Mesodermal cell (in vitro differentiated cells): ENCODE measurements around the gene COG6.

Experiments
- H3K27ac ChIP-seq: 2 replicates; pipeline ENCODE4 v1.7.0; 2013; ENCODE audit warnings: mild to moderate bottlenecking, low read depth, low read length, moderate library complexity; ENCODE audit not compliant: severe bottlenecking
- H3K36me3 ChIP-seq: 2 replicates; pipeline ENCODE4 v1.7.1; 2013; ENCODE audit warnings: mild to moderate bottlenecking, low read length, moderate library complexity; ENCODE audit not compliant: control insufficient read depth, insufficient read depth
- H3K4me1 ChIP-seq: one replicate; pipeline ENCODE4 v1.7.1; 2013; ENCODE audit warnings: mild to moderate bottlenecking, low read length; ENCODE audit not compliant: insufficient read depth, control insufficient read depth, poor library complexity, severe bottlenecking
- H3K4me3 ChIP-seq: 2 replicates; pipeline ENCODE4 v1.7.0; 2013; ENCODE audit warnings: low read length, control low read depth, mild to moderate bottlenecking; ENCODE audit not compliant: insufficient read depth, poor library complexity, severe bottlenecking; ENCODE audit errors: extremely low read depth
- H3K9me3 ChIP-seq: 2 replicates; pipeline ENCODE4 v1.7.1; 2013; ENCODE audit warnings: mild to moderate bottlenecking, low read length, moderate library complexity; ENCODE audit not compliant: control insufficient read depth
- WGBS, 2 experiments: methylation state at CpG; one replicate each; pipeline ENCODE4 v1.1.5; 2013; ENCODE audit warnings: missing lambda C conversion rate in 2 of 2; ENCODE audit not compliant: insufficient coverage in 2 of 2; 5-methylcytosine and 5-hydroxymethylcytosine counted together

Gene COG6

GRCh38 chr13:39768962-39769361, 113.5 kb downstream of the COG6 start:
- no peak overlapping the region for H3K4me3 ChIP-seq

GRCh38 chr13:39770221-39771090, 115.0 kb downstream of the COG6 start:
- Histone ChIP-seq H3K27ac (no peak overlapping the region), H3K4me3 (no peak overlapping the region), H3K4me1 (no peaks in the 10 kb centered on the region), H3K36me3 (no peaks in the 10 kb centered on the region), H3K9me3 (no peaks in the 10 kb centered on the region)
- 82 to 92% methylated on average over 5 to 7 of the region's 9 CpGs for WGBS, 2 experiments

More at GRCh38 chr13:39768962-39769361, 113.5 kb downstream of the COG6 start:
- Histone ChIP-seq H3K27ac (no peak overlapping the region), H3K4me1 (no peaks in the 10 kb centered on the region), H3K9me3 (no peaks in the 10 kb centered on the region), H3K36me3 (no peaks in the 10 kb centered on the region)

- Histone ChIP-seq H3K36me3 (no peaks in the 10 kb centered on the region), H3K9me3 (no peaks in the 10 kb centered on the region), H3K27ac (no peak overlapping the region), H3K4me1 (peaks cover 7% of the 10 kb centered on the region), H3K4me3 (no peak overlapping the region)
- WGBS, 2 experiments = 90% methylated on average over 4 of the region's 4 CpGs; no CpG with 5 or more reads in 1 of the 2 experiments
Observed at GRCh38 chr13:39773833-39774232, 118.4 kb downstream of the COG6 start.

GRCh38 chr13:39776439-39776838, 121.0 kb downstream of the COG6 start:
- H3K4me1 ChIP-seq = peaks cover 16% of the 10 kb centered on the region
- H3K27ac ChIP-seq = peak overlapping the region; percentile 87

GRCh38 chr13:39777021-39777420, 121.6 kb downstream of the COG6 start:
- Histone ChIP-seq H3K4me1 (peaks cover 16% of the 10 kb centered on the region), H3K4me3 (no peak overlapping the region), H3K27ac (peak overlapping the region; percentile 87), H3K9me3 (no peaks in the 10 kb centered on the region), H3K36me3 (no peaks in the 10 kb centered on the region)
- WGBS, 2 experiments = 80 to 93% methylated on average over 1 of the region's 1 CpG

More at GRCh38 chr13:39776439-39776838, 121.0 kb downstream of the COG6 start:
- 60 to 83% methylated on average over 1 of the region's 3 CpGs for WGBS, 2 experiments
- no peak overlapping the region for H3K4me3 ChIP-seq
- no peaks in the 10 kb centered on the region for H3K9me3 ChIP-seq
- no peaks in the 10 kb centered on the region for H3K36me3 ChIP-seq

- Histone ChIP-seq H3K36me3 (no peaks in the 10 kb centered on the region), H3K4me1 (peaks cover 16% of the 10 kb centered on the region), H3K27ac (peak overlapping the region; percentile 87), H3K9me3 (no peaks in the 10 kb centered on the region), H3K4me3 (no peak overlapping the region)
- WGBS, 2 experiments = 100% methylated on average over 1 to 2 of the region's 2 CpGs
Observed at GRCh38 chr13:39777527-39778061, 122.1 kb downstream of the COG6 start.

- Histone ChIP-seq H3K27ac (no peak overlapping the region), H3K4me3 (no peak overlapping the region), H3K4me1 (peaks cover 16% of the 10 kb centered on the region), H3K9me3 (no peaks in the 10 kb centered on the region), H3K36me3 (no peaks in the 10 kb centered on the region)
- 85 to 93% methylated on average over 5 of the region's 8 CpGs for WGBS, 2 experiments
Observed at GRCh38 chr13:39779337-39780265, 124.1 kb downstream of the COG6 start.

GRCh38 chr13:39780711-39781110, 125.2 kb downstream of the COG6 start:
- peaks cover 16% of the 10 kb centered on the region for H3K4me1 ChIP-seq
- no peak overlapping the region for H3K4me3 ChIP-seq
- H3K36me3 ChIP-seq = no peaks in the 10 kb centered on the region
- H3K27ac ChIP-seq = no peak overlapping the region
- 91 to 96% methylated on average over 5 of the region's 6 CpGs for WGBS, 2 experiments
- no peaks in the 10 kb centered on the region for H3K9me3 ChIP-seq

GRCh38 chr13:39781381-39781780, 125.9 kb downstream of the COG6 start:
- Histone ChIP-seq H3K4me3 (no peak overlapping the region), H3K27ac (no peak overlapping the region), H3K4me1 (peaks cover 16% of the 10 kb centered on the region), H3K9me3 (no peaks in the 10 kb centered on the region), H3K36me3 (no peaks in the 10 kb centered on the region)
- 100% methylated on average over 1 of the region's 2 CpGs for WGBS, 2 experiments

- Histone ChIP-seq H3K27ac (no peak overlapping the region), H3K36me3 (no peaks in the 10 kb centered on the region), H3K9me3 (no peaks in the 10 kb centered on the region), H3K4me1 (peaks cover 9% of the 10 kb centered on the region), H3K4me3 (no peak overlapping the region)
- no CpG with 5 or more reads among the region's 1 CpG for WGBS, 2 experiments
Observed at GRCh38 chr13:39783051-39783450, 127.6 kb downstream of the COG6 start.
